Aorta (tissue), 5 donors: ENCODE data around the gene CCL13. TPM values are rescaled to one million over a fixed set of nuclear protein-coding genes. Genes with fewer than 3 reads are reported as not detected.

Experiments
- ATAC-seq: fragments of 200-7000 bp; cut with Tn5 transposase; one replicate; pipeline ENCODE4 v1.9.1; 2022; ENCODE audit warnings: moderate library complexity; ENCODE audit not compliant: low FRiP score
- DNase-seq, 2 donors: peaks; one replicate each; pipeline ENCODE4 v3.0.0-alpha.2; 2020
- H3K27ac ChIP-seq, 2 donors: one replicate each; pipeline ENCODE4 v1.5.1; 2013; ENCODE audit warnings: low read length in 2 of 2, mild to moderate bottlenecking in 2 of 2, moderate library complexity in 2 of 2, control low read depth in 1 of 2, inconsistent platforms in 1 of 2, low read depth in 1 of 2
- H3K27me3 ChIP-seq, 2 donors: one replicate each; pipeline ENCODE4 v1.6.1; 2013; ENCODE audit warnings: control low read depth in 1 of 2, low read length in 1 of 2, mild to moderate bottlenecking in 1 of 2, moderate library complexity in 1 of 2; ENCODE audit not compliant: insufficient read depth in 2 of 2, control insufficient read depth in 1 of 2
- H3K36me3 ChIP-seq, 2 donors: one replicate each; pipeline ENCODE4 v1.6.1; 2013; ENCODE audit warnings: control low read depth in 1 of 2, low read length in 1 of 2, mild to moderate bottlenecking in 1 of 2; ENCODE audit not compliant: insufficient read depth in 2 of 2, control insufficient read depth in 1 of 2
- H3K4me1 ChIP-seq, 2 donors: one replicate each; pipeline ENCODE4 v1.6.1; 2013; ENCODE audit warnings: low read length in 2 of 2, control low read depth in 1 of 2, mild to moderate bottlenecking in 1 of 2, moderate library complexity in 1 of 2; ENCODE audit not compliant: insufficient read depth in 2 of 2, control insufficient read depth in 1 of 2
- H3K4me3 ChIP-seq, 2 donors: one replicate each; pipeline ENCODE4 v1.5.1; 2013; ENCODE audit warnings: low read length in 2 of 2, control low read depth in 1 of 2, mild to moderate bottlenecking in 1 of 2
- H3K9me3 ChIP-seq: one replicate; pipeline ENCODE4 v1.6.1; 2013; ENCODE audit warnings: mild to moderate bottlenecking, low read length; ENCODE audit not compliant: control insufficient read depth
- WGBS, 2 donors: extraction: QIAGEN DNeasy Blood & Tissue Kit; methylation state at CpG; one replicate each; pipeline ENCODE4 v1.1.7; 2013; 5-methylcytosine and 5-hydroxymethylcytosine counted together
- intact Hi-C, 2 donors: fragments of 100-400 bp; cut with DNase I; formaldehyde crosslinking; loops; one replicate each; pipeline versions ENCODE4 v1.14.2 to v1.15.0; 2022
- polyA plus RNA-seq, 2 donors: library from polyadenylated mRNA; stranded (reverse); fragments of 200-250 nt; gene quantifications; one replicate each; pipeline ENCODE4 v1.2.3, GENCODE V29; 2013
- total RNA-seq, 2 donors: library from RNA; stranded (reverse); fragmentation: NEBNext Ultra II Directional; extraction: Animal tissue kit (Norgen Biotek cat#: 25700); gene quantifications; one replicate each; pipeline ENCODE4 v1.2.1, GENCODE V29; 2021
- donor health status: healthy with polysubstance abuse.
- donor health status: Bipolar disorder and iron deficiency.
- donor health status: DM: no; HTN: no; CAD: no.
- donor health status: DM: no; HTN: no; CAD: no.
- donor health status: DM: yes; HTN: yes; CAD: no.

The CCL13 gene
- total and polyA plus RNA-seq, 4 donors, result 1.1 to 10.4 (median 5.4) TPM; not detected in 1

DNA sequence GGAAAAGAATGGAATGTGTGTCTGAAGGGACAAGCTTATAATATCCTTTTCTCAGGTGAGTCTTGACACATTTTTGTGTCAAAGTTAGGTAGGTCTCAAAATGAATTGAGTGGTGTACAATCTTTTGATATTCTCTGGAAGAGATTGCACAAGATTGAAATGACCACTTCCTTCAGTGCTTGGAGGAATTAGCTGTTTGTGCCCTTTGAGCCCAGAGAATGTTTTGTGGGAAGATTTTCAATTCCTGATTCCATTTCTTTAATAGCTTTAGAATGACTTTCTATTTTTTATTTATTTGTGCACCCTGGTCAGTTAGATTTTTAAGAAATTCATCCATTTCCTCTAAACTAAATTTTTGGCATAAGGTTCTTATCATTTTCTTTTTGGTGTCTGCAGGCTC lies 1.6 kb upstream of the CCL13 start:
- H3K4me3 ChIP-seq, result no peak overlapping the region
- no peaks in the 10 kb centered on the region for H3K36me3 ChIP-seq
- H3K27me3 ChIP-seq, result no peaks in the 10 kb centered on the region
- no peak for ATAC-seq
- intact Hi-C loops, result no loop called here
- H3K27ac ChIP-seq, result no peak overlapping the region
- H3K4me1 ChIP-seq, result peaks cover 0 to 3% of the 10 kb centered on the region in 2 donors
- DNase-seq, result no peak
- H3K9me3 ChIP-seq, result no peaks in the 10 kb centered on the region

DNA sequence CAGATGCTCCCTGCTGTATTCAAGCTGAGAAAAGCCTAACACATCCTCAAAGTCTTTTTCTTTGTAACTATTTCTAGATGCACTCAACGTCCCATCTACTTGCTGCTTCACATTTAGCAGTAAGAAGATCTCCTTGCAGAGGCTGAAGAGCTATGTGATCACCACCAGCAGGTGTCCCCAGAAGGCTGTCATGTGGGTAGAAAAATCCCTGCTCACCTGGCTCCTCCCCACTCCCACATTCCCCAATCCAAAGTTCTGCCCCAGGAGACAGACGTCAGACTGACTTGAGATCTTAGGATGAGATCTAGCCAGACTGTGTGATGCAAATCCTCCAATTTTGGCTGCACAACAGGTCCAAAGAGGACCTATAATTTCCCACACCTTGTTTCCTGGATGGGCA lies 1.1 kb downstream of the CCL13 start:
- Histone ChIP-seq H3K4me3 (no peak overlapping the region), H3K36me3 (no peaks in the 10 kb centered on the region), H3K4me1 (no peaks in the 10 kb centered on the region), H3K27me3 (no peaks in the 10 kb centered on the region), H3K9me3 (no peaks in the 10 kb centered on the region), H3K27ac (no peak overlapping the region)
- ATAC-seq (no peak), DNase-seq (no peak)
- WGBS, 2 donors, result 68 to 73% methylated on average over 2 of the region's 2 CpGs
- intact Hi-C loops, result no loop called here

DNA sequence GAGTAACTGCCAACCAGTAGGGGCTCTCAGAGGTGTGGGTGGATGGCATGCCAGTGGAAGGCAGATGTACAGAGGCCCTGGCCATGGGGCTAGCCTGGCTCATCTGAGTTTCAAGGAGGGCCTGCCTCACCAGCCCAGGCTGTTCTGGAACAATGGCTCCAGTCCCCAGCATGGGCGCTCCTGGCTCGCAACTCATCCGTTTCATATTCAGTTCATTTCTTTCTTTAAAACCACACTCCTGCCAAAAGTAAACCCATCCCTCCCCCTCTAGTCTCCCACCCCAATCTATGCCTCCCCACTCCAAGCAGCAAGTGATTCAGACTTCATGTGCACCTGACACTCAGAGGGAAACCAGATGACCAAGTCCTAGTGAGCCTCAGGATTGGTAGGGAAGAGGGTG lies 2.4 kb downstream of the CCL13 start:
- Histone ChIP-seq H3K4me1 (no peaks in the 10 kb centered on the region), H3K4me3 (no peak overlapping the region), H3K27me3 (no peaks in the 10 kb centered on the region), H3K27ac (no peak overlapping the region), H3K9me3 (no peaks in the 10 kb centered on the region), H3K36me3 (no peaks in the 10 kb centered on the region)
- ATAC-seq (no peak), DNase-seq (no peak)
- intact Hi-C loops, result no loop called here
- 94 to 97% methylated on average over 3 of the region's 3 CpGs for WGBS, 2 donors

DNA sequence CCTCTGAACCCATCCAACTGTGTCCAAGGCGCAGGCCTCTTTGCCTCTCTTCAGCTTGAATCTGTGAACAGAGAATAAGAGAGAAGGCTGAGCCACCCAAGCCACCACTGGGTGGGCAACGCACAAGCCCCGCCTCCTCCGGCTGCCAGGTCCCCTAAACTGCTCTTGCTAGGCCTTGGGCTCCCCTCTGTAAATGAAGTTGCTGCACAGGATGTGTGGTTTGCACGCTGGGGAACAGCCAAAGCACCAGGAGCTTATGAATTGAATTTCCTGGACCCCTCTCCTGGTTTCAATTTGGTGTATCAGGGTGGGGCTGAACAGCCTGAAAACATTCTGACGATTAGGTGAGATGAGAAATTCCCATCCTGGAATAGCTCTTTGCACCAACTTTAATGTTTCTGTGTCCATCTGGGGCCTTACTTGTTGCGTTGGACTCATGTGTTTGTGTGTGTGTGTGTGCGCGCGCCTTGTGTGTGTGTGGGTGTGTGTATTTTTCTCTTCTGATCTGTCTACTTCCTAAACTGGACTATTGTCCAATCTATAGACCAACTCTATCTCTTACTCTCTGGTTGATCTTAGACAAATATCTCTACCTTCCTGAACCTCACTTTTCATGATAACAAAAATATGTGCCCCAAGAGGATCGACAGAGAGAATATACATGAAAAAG lies 4.5 kb downstream of the CCL13 start:
- intact Hi-C loops, result loop anchor here in 1 of 2 donors (1.0 kb wide), 2 partner anchors 52 to 160 kb away; no protein-coding TSS in a partner anchor
- H3K4me3 ChIP-seq, result no peak overlapping the region
- no peaks in the 10 kb centered on the region for H3K4me1 ChIP-seq
- no peaks in the 10 kb centered on the region for H3K27me3 ChIP-seq
- H3K9me3 ChIP-seq, result no peaks in the 10 kb centered on the region
- no peak overlapping the region for H3K27ac ChIP-seq
- WGBS, 2 donors, result 80 to 82% methylated on average over 11 of the region's 11 CpGs
- ATAC-seq, result no peak
- DNase-seq, result no peak
- no peaks in the 10 kb centered on the region for H3K36me3 ChIP-seq

DNA sequence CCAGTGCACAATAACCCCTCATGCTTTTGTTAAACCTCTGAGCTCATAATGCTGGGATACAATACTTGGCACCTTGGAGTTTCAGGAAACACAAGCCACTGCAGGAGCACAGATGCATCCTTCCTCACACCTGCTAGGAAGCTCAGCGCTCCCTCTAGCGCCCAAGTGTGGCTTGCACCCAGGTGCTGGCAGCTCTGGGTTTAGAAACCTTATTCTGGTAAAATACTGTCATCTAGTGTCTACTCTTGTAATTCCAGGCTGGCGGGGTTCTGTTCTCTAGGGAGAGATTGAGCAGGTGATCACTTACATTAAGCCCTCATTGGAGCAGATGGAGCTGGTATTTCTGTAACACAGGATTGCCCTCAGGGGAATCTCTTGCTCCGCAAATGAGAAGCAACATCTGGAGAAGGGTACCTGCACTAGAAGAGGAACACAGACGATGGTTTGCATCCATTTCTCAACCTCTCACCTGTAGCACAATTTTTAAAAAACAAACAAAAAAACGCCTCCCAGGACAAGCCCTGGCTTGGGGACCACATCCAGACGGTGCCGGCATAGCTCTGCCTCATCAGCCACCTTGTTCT lies 5.3 kb downstream of the CCL13 start:
- intact Hi-C loops, result loop anchor here (1.0 kb wide), 3 partner anchors 53 to 163 kb away; no protein-coding TSS in a partner anchor
- peak; percentile 92 for ATAC-seq
- Histone ChIP-seq H3K27me3 (no peaks in the 10 kb centered on the region), H3K27ac (no peak overlapping the region), H3K4me3 (no peak overlapping the region), H3K36me3 (no peaks in the 10 kb centered on the region), H3K4me1 (no peaks in the 10 kb centered on the region), H3K9me3 (no peaks in the 10 kb centered on the region)
- DNase-seq, result peak; percentile 92 to 97
- WGBS, 2 donors, result 16 to 22% methylated on average over 8 of the region's 8 CpGs

DNA sequence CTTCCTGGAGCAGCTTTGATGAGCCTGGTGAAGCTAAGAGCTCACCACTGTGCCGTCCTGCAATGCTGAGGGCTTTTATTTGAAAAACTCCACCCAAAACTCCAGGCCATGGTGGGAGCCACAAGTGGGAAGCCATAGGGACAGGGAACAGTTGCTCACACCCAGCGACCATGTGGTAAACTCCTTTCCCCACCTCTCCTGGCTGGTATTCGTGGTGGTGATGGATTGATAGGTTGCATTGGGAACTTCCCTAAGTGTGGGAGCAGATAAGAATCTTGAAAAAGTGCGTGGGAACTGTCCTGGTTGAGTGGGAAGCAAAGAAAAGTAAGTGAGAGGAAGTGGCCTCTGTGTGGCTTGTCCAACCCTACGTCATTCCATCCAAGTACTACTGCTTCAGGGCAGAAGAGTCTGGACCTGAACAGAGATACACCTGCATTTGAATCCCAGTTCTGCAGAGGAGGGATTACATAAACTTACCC lies 6.9 kb downstream of the CCL13 start, which contains the start of gene CCL1:
Gene CCL1 (minus strand): TSS at position 51 of the 479 bp plus-strand sequence. CDS start 72 bp downstream, outside the sequence.
- no peaks in the 10 kb centered on the region for H3K36me3 ChIP-seq
- intact Hi-C loops, result no loop called here
- H3K4me1 ChIP-seq, result no peaks in the 10 kb centered on the region
- no peak within 1 kb of the TSS for H3K27ac ChIP-seq
- no peak for ATAC-seq
- no peak for DNase-seq
- 31 to 32% methylated on average over 5 of the region's 5 CpGs for WGBS, 2 donors
- no peaks in the 10 kb centered on the region for H3K9me3 ChIP-seq
- H3K4me3 ChIP-seq, result no peak within 1 kb of the TSS
- no peaks in the 10 kb centered on the region for H3K27me3 ChIP-seq

DNA sequence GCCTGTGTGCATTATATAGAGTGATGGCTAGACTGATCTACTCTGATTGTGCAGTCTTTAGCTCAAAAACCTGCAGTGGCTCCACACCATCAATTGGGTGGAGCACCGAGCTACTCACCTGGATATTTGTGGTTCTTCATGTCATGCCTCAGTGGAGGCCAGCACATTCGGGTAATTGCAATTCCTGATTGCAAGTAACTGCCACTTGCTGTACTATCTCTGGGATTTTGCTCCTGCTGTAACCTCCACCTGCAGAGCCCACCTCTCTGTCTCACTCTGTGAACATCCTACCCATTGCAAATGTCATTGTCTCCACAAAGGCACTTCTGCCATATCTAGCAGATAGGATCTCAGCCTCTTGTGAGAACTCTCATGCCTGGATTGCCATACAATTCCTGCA lies 8.5 kb downstream of the CCL13 start:
- H3K27ac ChIP-seq, result no peak overlapping the region
- H3K4me1 ChIP-seq, result no peaks in the 10 kb centered on the region
- no peaks in the 10 kb centered on the region for H3K27me3 ChIP-seq
- H3K4me3 ChIP-seq, result no peak overlapping the region
- ATAC-seq, result no peak
- 74 to 100% methylated on average over 2 of the region's 2 CpGs for WGBS, 2 donors
- H3K36me3 ChIP-seq, result no peaks in the 10 kb centered on the region
- no peaks in the 10 kb centered on the region for H3K9me3 ChIP-seq
- DNase-seq, result no peak
- intact Hi-C loops, result no loop called here

DNA sequence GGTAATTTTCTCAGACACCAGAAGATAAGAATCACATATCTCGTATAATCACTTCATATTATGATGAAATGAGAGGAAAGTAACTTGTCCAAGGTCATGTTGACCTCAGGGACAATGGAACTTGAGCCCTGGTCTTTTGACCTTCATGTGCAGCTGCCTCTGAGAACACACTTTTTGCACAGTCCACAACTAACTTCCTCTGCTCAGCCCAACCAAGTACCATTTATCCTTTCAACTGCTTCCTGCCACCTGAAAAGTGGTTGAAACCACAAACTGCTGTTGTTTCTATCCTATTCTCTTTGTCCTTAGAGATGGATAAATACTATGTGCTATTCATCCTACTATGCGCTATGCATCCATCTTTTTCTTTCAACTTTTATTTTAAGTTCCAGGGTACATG lies 9.1 kb downstream of the CCL13 start:
- Histone ChIP-seq H3K27me3 (no peaks in the 10 kb centered on the region), H3K9me3 (no peaks in the 10 kb centered on the region), H3K36me3 (no peaks in the 10 kb centered on the region), H3K4me3 (no peak overlapping the region), H3K27ac (no peak overlapping the region), H3K4me1 (no peaks in the 10 kb centered on the region)
- ATAC-seq, result no peak
- no peak for DNase-seq
- 81 to 84% methylated on average over 2 of the region's 2 CpGs for WGBS, 2 donors
- intact Hi-C loops, result no loop called here

DNA sequence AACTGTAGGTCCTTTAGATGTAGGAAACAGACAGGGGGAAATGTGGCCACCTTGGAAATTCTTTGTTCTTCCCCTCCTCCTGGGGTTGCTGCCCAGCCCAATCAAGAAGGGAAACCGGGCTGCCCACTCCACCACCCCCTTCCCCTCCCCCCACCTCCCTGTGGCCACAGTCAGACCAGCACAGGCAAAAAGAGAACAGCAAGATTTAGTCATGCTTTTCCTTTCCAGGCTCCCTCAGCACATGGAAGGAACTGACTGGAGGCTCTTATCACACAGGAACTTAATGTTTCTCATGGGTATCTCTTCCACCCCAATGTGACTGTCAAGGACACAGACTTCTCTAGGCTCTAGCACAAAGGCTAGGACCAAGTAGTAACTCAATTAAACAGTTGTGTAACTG lies 9.7 kb downstream of the CCL13 start:
- no peaks in the 10 kb centered on the region for H3K36me3 ChIP-seq
- ATAC-seq (no peak), DNase-seq (no peak)
- H3K4me3 ChIP-seq, result no peak overlapping the region
- intact Hi-C loops, result no loop called here
- no peak overlapping the region for H3K27ac ChIP-seq
- 0 to 8% methylated on average over 1 of the region's 1 CpG for WGBS, 2 donors
- no peaks in the 10 kb centered on the region for H3K27me3 ChIP-seq
- no peaks in the 10 kb centered on the region for H3K9me3 ChIP-seq
- no peaks in the 10 kb centered on the region for H3K4me1 ChIP-seq
